Type B pancreatic cell (in vitro differentiated cells): ENCODE results near the gene FRMD5. TPM values are rescaled to one million over a fixed set of nuclear protein-coding genes. Genes with fewer than 3 reads are reported as not detected.

ENCODE experiments used
- DNase-seq: peaks from one replicate; pipeline ENCODE4 v3.0.0; 2021; ENCODE audit warnings: mixed read lengths; ENCODE audit not compliant: unreplicated experiment; ENCODE audit errors: extremely low spot score
- H3K27ac Mint-ChIP-seq: 2 replicates; pipeline ENCODE4 v1.8.0; 2021; ENCODE audit warnings: mild to moderate bottlenecking, mixed read lengths
- H3K27me3 Mint-ChIP-seq: 2 replicates; pipeline ENCODE4 v1.8.0; 2021; ENCODE audit warnings: mixed read lengths
- H3K36me3 Mint-ChIP-seq: 2 replicates; pipeline ENCODE4 v1.8.0; 2021; ENCODE audit warnings: mixed read lengths
- H3K4me1 Mint-ChIP-seq: one replicate; pipeline ENCODE4 v1.8.0; 2021; ENCODE audit warnings: mixed read lengths; ENCODE audit not compliant: unreplicated experiment
- H3K4me3 Mint-ChIP-seq: 2 replicates; pipeline ENCODE4 v1.8.0; 2021; ENCODE audit warnings: mild to moderate bottlenecking, mixed read lengths
- H3K9me3 Mint-ChIP-seq: 2 replicates; pipeline ENCODE4 v1.8.0; 2021; ENCODE audit warnings: mixed read lengths
- total RNA-seq: library from RNA; stranded (reverse); gene quantifications from 2 replicates; pipeline ENCODE4 v1.2.1, GENCODE V29; 2021; ENCODE audit warnings: low replicate concordance
- TF ChIP-seq, protein P1 (sequence below): fragments of 200-600 bp; sonication (generic); conservative IDR thresholded peaks from 2 replicates; pipeline ENCODE4 v1.5.0; 2021; ENCODE audit warnings: antibody characterized with exemption, mild to moderate bottlenecking

The FRMD5 gene
- total RNA-seq, 1 donor from 2014 or later: 3.8 TPM

DNA sequence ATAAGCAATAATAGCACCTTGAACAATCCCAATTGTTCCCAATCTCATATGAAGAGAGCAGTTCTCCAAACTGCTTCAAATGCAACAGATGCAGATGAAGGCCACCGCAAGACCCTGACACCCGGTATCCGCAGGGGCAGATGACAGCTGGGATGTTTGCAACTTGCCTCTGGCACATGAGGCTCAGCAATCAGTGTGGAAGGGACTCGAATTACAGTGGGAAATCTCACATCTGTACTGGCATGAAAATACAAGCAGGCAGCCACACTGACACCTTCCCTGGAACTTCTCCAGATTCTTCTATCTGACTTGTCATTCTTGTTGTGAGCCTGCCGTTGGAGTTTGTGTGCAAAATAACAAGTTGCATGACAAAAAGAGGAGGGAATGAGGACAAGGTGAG lies 299.5 kb downstream of the FRMD5 start:
- Mint-ChIP-seq H3K27ac (no peak overlapping the region), H3K4me1 (peaks cover 14% of the 10 kb centered on the region), H3K9me3 (no peaks in the 10 kb centered on the region), H3K36me3 (no peaks in the 10 kb centered on the region), H3K4me3 (no peak overlapping the region), H3K27me3 (no peaks in the 10 kb centered on the region)
- no peak for DNase-seq
- TF ChIP-seq, protein P1, sequence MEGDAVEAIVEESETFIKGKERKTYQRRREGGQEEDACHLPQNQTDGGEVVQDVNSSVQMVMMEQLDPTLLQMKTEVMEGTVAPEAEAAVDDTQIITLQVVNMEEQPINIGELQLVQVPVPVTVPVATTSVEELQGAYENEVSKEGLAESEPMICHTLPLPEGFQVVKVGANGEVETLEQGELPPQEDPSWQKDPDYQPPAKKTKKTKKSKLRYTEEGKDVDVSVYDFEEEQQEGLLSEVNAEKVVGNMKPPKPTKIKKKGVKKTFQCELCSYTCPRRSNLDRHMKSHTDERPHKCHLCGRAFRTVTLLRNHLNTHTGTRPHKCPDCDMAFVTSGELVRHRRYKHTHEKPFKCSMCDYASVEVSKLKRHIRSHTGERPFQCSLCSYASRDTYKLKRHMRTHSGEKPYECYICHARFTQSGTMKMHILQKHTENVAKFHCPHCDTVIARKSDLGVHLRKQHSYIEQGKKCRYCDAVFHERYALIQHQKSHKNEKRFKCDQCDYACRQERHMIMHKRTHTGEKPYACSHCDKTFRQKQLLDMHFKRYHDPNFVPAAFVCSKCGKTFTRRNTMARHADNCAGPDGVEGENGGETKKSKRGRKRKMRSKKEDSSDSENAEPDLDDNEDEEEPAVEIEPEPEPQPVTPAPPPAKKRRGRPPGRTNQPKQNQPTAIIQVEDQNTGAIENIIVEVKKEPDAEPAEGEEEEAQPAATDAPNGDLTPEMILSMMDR: no peak

DNA sequence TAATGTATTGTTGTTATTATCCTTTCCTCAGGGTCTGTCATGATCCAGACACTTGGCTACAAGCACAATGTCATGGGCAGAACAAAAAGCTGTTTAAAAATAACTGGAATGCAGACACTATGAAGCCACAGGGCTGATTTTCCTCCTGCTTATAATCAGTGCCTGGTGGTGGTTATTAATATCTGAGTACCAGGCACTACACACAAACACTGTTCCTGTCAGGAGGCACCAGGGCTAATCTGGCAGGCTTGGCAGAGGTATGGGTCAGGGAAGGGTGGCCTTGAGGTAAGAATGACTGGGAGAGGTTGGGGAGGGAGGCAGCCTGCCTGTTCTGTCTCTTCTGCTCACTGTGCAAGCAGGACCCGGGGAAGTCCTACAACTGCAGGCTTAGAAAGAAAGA lies 301.1 kb downstream of the FRMD5 start:
- Mint-ChIP-seq H3K36me3 (no peaks in the 10 kb centered on the region), H3K27ac (peak overlapping the region; percentile 27), H3K4me3 (no peak overlapping the region), H3K4me1 (peaks cover 14% of the 10 kb centered on the region), H3K27me3 (no peaks in the 10 kb centered on the region), H3K9me3 (no peaks in the 10 kb centered on the region)
- TF ChIP-seq, protein P1: no peak
- DNase-seq: no peak

DNA sequence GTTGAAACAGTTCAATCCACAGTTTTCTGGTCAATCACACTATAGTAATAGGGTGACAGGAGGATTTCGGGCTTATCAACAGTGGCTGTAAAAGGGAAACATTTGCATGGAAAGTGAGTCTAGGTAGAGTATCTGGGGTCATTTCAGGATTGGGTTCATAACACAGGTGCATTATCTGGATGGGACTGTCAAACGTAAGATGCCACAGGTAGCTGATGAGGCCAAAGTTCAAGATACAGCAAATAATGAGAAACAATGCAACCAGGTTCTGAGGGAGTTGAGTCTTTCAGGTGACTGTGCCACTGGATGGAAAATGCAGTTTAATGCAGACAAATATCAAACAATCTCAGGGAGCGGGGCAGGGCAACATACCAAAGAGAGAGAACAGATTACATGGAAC lies 306.0 kb downstream of the FRMD5 start:
- Mint-ChIP-seq H3K27me3 (no peaks in the 10 kb centered on the region), H3K4me3 (no peak overlapping the region), H3K9me3 (no peaks in the 10 kb centered on the region), H3K4me1 (peaks cover 10% of the 10 kb centered on the region), H3K27ac (peak overlapping the region; percentile 8), H3K36me3 (no peaks in the 10 kb centered on the region)
- TF ChIP-seq, protein P1: no peak
- no peak for DNase-seq

DNA sequence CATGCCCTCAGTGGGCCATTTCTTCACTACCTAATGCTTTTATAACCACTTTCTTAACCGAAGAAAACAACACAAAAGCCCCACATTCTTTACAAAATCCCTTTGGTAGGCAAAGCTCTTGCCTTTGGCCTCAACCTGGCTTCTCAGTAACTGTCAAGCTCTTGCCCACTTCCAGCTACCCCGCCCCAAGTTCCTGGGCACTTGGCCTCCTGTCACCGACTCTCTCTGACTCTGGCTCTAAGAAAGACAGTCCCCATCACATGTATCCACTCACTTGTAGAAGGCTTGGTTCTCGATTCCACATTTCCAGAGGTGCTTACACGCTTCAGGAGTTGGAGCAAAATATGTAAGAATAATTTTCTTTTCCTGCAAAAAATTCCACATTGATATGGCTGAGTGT lies 307.2 kb downstream of the FRMD5 start:
- H3K9me3 Mint-ChIP-seq: no peaks in the 10 kb centered on the region
- no peaks in the 10 kb centered on the region for H3K27me3 Mint-ChIP-seq
- no peaks in the 10 kb centered on the region for H3K4me1 Mint-ChIP-seq
- no peak for DNase-seq
- no peak overlapping the region for H3K4me3 Mint-ChIP-seq
- no peak overlapping the region for H3K27ac Mint-ChIP-seq
- TF ChIP-seq, protein P1: no peak
- H3K36me3 Mint-ChIP-seq: no peaks in the 10 kb centered on the region

DNA sequence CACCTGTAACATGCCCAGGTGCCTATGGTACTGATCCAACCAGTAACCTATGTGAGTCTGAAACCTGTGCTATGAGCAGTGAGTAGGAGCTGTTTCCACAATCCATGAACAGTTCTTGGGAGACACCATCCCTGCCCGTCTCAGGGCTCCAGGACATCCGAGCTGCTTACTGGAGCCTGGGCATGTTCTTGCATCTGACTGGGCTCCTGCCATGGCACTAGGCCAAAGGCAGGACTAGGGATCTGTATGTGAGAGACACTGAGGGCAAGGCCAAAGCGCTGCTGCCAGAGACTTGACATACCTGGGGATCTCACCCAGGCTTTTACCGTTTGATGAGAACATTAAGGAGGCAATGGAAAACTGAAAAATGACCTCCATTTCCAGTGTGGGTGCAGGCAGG lies 308.5 kb downstream of the FRMD5 start:
- Mint-ChIP-seq H3K27ac (no peak overlapping the region), H3K9me3 (no peaks in the 10 kb centered on the region), H3K4me1 (no peaks in the 10 kb centered on the region), H3K36me3 (no peaks in the 10 kb centered on the region), H3K27me3 (no peaks in the 10 kb centered on the region), H3K4me3 (no peak overlapping the region)
- no peak for DNase-seq
- TF ChIP-seq, protein P1: no peak

DNA sequence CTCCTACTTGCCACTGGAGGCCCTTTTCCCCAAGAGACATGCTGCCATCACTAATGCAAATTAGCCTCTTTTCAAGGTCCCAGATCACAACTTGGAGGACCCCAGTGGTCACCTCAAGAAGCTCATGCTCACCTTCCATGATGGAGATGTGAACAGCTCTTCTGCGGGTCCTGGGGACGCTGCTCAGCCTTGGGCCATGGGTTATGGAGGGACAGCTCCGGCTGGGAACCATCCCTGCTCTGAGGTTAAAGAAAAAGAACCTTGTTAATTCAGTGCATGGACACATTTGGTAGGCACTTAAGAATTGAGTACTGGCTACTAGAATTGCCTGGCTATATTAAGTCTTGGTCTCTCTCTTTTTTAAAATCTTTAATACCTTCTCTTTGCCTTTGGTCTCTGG lies 311.5 kb downstream of the FRMD5 start:
- Mint-ChIP-seq H3K4me3 (no peak overlapping the region), H3K27ac (no peak overlapping the region), H3K27me3 (no peaks in the 10 kb centered on the region), H3K9me3 (no peaks in the 10 kb centered on the region), H3K4me1 (no peaks in the 10 kb centered on the region), H3K36me3 (no peaks in the 10 kb centered on the region)
- TF ChIP-seq, protein P1: no peak
- no peak for DNase-seq
